Activated T-helper 9 cell treated with anti-CD3 and anti-CD28 coated beads, Interleukin-2, amount 50 U/mL, for 16 hours (primary cell): ENCODE measurements around the gene PPFIA1.

Experiments used
- DNase-seq: peaks from one replicate; pipeline ENCODE4 v3.0.0-alpha.2; 2020; ENCODE audit warnings: low read depth

The PPFIA1 gene

DNA sequence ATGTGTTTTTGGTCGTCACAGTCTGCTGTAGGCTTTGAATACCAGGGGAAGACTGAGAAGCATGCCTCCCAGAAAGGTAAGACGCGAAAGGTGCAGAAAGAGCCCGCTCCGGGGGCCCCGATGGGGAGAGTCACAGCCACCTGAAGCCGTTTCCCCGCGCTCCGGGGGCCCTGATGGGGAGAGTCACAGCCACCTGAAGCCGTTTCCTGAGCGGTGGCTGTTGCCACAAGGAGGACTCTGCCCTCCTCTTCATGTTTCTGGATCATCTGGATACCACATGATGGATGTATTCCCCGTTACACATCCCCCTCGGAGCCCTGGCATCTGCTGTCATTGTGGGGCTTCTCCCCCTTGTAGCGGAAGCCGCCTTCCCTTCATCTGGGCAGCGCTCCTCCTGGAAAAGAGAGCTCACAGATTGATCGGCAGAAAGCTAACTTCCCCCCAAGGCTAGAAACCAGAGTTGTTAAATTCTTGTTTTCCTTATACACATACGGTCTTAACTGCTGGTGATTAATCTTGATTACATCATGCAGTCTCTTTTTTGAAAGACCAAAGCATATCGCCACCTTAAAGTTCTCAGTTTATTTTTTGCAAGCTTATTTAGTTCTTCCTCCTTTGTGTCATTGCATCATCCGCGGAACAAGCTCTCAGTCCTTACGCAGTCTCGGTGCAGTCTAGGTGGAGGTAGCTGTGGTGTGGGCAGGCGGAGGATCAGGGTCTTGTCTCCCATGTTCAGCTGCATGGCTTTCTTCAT is 145.3 kb downstream of the PPFIA1 start:
- DNase-seq: no peak

DNA sequence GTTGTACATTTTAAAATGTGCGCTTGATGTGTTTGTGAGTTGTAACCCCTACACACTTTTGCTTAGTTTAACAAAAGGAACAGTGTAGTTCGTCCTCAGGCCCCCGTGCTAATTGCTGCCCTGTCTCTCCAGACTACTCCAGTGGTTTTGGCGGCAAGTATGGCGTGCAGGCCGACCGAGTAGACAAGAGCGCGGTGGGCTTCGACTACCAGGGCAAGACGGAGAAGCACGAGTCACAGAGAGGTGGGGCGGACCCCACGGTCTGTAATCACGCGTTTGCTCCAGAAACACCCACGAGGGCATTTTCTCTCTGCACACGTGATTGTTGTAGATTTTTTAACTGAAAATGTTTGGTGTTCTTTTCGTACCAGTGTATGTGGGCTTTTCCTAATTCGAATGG is 146.4 kb downstream of the PPFIA1 start:
- no peak for DNase-seq

DNA sequence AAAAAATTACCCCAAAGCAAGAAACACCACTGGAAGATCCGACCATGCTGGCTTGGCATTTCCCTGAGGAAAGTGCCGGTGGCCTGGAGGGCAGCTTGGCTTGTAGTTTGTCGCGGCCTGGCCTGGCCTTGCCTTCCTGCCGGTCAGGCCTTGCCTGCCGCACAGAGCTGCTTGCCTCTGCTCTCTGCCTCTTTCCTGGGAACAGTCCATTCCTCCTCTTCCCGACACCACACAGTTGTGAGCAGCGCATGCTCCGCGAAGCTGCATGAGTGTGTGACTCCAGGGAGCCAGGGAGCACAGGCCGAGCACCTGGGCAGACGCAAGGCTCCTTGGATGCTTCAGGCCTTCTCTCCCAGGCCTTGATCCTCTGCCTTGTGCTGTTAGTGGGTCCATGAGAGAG is 147.6 kb downstream of the PPFIA1 start:
- DNase-seq: no peak

DNA sequence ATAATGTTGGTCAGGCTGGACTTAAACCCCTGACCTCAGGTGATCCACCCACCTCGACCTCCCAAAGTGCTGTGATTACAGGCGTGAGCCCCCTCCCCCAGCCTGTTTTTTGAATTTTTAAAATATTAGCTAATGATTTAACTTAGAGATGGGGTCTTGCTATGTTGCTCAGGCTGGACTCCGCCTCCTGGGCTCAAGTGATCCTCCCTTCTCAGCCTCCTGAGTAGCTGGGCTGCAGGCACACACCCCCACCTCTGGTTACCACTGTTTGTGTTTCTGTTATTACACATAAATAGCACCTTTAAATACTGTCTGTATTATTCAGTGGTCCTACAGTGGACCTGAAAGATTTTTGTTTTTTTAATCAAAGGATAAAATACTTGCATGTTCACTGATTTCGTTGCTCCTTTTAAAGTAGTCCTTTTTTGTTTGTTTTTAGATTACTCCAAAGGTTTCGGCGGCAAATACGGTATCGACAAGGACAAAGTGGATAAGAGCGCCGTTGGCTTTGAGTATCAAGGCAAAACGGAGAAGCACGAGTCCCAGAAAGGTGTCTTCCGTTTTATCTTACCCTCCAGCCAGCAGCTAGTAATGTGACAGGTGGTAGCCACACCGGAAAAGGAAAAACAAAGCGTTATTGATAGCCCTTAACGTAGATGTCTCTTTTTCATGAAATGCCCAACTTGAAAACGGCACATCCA is 149.0 kb downstream of the PPFIA1 start:
- DNase-seq: no peak

DNA sequence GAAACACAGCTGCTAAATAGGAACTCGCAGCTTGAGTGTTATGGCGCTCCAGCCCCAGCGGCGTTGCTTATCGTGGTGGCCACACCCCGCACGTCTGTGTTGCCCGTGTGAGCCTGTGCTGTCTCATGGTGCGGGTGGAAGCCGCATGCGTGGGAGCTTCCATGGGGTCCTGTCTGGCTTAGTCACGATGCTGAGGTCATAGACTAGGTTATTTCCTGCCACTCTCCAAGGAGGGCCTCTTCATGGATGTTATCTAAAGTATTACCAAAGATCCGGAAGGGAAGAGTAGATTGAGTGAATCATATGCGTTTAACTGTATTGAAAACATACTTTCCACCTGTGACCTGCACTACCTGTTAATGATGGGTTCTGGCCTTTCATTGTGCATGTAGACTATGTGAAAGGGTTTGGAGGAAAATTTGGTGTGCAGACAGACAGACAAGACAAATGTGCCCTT is 149.5 kb downstream of the PPFIA1 start:
- no peak for DNase-seq

DNA sequence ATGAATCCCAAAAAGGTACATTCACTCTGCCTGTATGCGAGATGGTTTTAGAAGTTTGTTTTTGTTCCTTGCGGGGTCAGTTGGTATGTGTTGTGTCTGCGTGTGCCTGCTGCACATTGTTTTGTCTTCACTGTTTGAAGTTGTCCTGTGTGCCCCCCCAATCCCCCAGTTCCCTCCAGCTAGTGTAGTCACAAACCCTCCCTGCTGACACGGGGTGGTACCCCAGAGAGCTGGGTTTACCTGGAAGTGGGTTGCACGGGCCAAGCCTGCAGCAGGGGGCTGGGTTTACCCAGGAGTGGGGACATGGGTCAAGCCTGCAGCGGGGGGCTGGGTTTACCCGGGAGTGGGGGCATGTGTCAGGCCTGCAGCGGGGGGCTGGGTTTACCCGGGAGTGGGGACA is 150.0 kb downstream of the PPFIA1 start:
- DNase-seq: no peak

DNA sequence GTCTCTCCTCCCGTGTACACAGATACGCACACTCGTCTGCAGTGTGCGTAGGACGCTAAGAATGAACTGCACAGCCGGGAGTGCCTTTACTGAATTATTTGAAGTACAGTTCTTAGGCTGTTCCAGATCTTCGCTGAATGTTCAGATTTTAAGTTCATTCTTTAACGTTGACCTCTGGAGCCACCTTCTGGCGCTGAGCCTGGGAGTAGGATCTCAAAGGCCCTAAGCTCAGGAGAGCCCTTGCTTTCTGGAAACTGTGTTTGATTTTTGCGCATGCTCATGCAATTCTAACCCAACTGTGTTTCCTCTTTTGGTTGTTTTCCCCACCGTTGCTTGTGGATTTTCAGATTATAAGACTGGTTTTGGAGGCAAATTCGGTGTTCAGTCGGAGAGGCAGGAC is 150.6 kb downstream of the PPFIA1 start:
- DNase-seq: no peak

DNA sequence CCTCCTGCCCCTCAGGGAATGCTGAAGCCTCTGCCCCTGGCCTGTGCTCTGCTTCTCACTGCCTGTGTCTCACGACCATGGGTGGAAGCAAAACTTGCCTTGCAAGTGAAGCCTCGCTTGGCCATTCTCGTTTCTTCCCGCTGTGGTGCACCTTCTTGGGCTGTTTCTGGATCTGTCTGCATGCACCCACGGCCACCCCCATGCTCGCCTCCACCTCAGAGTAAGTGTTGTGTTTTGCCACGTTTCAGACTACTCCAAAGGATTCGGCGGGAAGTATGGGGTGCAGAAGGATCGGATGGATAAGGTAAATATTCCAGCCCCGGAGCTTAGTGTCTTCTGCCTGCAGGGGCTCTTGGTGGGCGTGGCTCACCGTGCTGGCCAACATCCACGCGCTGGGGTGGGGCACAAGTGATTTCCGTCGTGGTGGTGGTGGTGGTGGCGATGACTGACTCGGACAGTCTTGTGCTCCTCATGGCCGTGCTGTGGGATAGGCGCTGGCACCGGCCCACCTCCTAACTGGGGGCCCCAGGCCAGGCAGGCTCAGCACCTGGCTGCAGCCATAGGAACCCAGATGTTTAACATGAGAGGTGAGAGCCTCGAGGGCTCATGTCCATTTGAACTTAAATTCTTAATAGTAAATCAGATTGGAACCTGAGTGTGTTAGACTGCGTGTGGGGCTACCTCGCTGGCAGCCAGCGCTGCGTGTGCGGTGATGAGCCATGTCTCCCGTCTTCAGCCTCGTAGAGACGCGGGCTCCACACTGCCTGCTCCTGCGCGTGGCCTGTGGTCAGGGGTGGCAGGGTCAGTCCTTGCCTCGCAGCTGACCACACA is 152.4 kb downstream of the PPFIA1 start:
- DNase-seq: no peak

DNA sequence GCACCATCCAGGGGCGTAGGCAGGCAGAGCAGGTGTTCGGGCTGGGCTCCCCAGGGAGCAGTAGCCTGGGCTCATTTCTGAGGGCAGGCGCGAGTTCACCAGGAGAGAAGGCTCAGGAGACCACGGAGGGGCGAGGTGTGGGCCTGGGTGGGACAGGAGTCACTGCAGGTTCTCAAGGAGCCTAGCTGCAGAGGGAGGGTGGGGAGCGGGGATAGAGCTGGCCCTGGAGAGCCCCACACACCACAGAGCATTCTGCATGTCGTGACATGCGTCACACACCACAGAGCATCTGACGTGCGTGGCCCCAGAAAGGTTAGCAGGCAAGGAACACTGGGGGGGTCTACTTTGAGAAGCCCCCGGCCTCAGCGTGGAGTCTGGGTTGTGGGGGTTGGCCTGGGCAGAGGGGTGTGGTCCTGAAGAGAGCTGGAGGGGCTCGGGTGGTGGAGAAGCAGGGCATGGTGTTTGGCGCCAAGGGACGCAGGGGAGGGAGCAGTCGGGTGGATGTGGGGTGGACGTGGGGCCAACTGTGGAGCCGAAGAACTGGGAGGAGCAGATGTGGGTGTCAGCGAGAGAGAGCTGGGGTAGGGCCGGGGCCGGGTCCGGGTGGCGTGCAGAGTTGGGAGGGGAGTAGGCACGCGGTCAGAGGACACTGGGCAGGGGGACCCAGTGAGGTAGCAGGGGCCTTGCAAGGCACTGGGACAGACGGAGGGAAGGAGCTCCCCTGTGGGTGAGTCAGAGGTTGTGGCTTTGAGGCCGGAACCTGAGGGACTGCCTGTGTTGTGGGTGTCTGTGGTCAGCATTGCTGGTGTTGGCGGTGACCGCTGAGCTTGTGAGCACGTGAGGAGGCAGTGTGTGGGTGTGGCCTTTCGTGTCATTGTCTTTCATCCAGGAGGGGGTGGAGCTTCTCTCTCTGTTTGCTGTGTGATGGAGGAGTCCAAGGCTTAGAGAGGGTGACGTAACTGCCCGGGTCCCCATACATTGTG is 153.3 kb downstream of the PPFIA1 start:
- no peak for DNase-seq

DNA sequence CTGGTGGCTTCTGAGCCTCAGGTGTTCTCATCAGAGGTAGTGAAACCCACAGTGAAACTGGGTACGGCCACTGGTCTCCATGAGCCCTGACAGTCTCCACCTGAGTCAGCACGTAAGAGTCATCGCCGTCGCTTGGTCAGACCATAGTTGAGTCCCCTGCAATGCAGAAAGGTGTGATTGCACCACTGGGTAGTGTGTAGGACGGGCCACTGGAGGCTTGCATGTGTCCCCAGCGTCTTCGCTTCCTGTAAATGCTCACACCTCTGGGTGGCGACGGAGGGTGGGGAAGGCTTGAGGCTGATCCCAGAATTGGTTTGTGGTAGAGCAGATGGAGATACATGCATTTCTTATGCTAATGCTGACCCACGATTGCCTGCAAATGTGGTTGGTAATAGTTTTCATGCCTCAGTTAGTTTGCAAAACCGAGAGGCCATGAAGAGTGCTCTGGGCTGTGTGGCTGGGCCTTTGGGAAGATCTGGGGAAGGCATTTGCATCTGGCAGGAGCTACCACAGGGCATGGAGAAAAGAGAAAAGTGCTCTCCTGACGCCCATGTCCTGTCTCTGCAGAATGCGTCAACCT is 154.4 kb downstream of the PPFIA1 start:
- no peak for DNase-seq

DNA sequence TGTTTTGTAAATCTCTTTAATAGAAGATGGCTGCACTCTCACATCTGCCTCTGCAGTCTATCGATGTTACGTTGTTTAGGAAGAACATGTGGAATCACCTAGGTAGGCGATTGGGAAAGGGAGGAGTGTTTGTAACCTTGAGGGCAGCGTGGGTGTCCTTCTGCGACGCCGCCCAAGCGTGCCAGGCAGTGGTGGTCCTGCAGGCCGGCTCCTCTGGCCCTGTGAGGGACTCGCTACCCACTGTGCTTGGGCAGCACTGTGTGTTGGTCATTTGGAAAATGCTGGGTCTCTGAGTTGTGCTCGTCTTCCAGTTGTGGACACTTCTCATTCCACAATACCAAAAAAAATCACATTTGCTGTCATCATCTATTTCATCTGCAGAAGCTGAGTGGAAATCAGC is 156.9 kb downstream of the PPFIA1 start:
- DNase-seq: no peak

DNA sequence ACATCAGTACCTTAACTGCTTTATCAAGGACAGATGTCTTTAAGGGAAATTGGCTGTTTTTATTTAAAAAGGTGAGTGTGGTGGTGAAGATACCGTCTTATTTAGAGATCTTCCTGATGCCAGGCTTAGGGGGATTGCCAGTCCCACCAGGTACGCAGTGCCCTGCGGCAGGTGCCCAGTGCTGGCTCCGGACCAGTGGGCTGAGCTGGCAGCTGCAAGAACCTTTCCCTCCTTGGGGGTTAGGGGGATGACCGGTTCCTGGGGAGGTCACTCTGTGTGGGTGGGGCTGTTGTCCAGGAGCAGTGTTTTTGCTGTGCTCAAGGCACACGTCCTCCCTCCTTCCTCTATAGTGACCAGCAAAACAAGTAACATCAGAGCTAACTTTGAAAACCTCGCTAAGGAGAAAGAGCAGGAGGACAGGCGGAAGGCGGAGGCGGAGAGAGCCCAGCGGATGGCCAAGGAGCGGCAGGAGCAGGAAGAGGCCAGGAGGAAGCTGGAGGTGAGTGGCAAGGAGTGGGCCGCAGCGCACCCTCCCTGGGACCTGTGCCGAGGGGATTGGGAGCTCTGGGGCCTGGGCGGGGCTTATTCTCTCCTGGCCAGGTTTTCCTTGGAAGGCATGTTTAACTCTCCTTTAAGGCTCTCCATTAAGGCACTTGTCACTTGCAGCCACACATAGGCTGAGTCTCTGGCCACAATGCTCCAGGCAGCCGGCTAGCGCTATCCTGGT is 158.4 kb downstream of the PPFIA1 start:
- no peak for DNase-seq

DNA sequence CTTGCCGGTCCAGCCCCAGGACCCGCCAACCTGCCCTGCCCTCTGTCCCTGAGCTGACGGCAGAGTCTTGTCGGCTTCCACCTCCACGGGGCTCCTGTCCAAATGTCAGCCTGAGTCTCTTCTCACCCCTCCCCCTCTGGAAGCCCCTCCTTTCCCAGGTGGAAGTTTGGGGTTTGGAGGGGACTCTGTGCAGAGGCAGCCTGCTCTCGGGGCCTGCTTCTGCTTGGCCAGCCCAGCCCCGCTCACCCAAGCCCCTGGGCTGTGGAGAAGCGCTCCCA is 158.9 kb downstream of the PPFIA1 start:
- DNase-seq: no peak

DNA sequence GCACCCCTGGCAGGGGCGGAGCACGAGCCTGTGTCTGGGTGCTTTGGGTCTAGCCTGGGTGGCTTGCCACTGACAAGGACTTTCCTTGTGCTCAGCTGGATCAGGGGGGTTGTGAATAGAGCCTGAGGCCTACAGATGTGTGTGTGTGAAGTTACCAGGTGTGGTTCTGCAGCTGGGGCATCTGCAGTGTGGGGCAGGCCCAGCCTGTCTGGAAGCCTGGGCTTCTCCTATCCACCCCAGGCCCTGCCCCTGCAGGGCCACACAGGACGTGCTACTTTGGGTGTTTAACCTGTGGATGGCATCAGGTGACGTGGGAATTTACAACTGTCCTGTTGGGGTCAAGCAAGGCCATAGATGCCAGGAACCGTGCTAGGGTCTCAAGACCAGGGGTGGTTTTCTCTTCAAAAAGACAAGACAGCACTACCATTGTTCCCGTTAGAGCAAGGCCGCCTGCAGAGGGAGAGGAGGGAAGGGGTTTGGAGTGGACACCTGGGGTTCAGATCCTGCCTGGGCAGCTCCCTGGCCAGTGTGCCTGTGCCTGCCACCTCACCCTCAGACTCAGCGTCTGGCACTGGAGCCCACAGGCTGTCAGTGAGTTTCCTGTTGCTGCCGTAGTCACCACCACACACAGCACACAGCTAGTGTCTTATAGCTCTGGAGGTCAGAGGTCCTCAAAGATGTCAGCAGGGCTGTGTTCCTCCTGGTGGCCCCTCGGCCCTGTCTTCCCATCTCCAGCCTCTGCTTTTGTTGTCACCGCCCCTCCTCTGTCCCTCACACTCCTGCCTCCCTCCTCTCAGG is 159.4 kb downstream of the PPFIA1 start:
- DNase-seq: no peak

DNA sequence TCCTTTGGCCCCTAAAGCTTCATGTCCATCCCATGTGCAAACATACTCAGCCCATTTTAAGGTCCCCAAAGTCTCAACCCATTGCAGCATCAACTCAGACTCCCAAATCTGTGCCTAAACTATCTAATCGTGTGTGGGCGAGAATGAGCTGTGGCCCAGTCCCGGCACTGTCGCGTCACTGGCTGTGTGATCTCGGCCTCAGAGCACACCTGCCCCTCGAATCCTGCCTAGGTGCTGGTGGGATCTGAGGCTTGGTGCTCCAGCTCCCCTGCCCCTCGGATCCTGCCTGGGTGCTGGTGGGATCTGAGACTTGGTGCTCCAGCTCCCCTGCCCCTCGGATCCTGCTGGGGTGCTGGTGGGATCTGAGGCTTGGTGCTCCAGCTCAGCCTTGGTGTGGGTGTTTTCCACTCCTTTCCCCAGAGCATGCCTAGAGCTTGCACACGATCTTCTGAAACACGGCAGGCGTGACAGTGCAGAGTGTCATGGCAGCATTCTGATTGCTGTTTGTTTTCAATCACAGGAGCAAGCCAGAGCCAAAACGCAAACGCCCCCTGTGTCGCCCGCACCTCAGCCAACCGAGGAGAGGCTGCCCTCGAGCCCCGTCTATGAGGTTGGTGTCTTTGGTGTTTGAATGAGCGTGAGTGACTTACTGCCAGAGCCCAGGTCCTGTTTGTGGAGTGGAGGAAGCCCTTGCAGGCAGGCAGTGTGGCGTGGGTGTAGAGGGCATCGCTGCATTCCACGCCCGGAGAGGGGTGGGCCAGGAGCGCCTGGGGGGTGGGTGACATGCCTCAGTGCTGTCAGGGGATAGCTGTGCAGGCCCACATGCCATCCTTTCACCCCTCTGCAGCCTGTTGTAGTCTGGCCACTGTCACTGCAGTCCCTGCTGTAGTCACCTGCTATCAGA is 160.4 kb downstream of the PPFIA1 start:
- no peak for DNase-seq

DNA sequence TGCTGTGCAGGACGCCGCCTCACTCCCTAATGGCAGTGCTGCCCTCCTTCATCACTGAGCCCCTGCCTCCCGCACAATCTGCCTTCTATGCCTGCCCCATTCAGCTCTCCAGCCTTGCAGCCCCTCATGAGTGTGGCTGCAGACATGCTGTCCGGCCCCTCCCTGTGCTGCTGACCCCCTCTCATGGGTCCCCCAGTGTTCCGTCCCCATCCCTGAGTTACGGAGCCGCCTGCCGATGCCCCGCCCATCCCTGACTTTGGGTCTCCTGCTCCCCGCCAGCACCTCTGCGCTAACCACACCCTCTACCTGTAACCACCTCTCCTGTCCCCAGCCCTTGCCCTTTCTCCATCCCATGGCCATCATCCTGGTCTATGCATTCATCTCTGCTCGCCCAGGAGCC is 161.1 kb downstream of the PPFIA1 start:
- DNase-seq: no peak

DNA sequence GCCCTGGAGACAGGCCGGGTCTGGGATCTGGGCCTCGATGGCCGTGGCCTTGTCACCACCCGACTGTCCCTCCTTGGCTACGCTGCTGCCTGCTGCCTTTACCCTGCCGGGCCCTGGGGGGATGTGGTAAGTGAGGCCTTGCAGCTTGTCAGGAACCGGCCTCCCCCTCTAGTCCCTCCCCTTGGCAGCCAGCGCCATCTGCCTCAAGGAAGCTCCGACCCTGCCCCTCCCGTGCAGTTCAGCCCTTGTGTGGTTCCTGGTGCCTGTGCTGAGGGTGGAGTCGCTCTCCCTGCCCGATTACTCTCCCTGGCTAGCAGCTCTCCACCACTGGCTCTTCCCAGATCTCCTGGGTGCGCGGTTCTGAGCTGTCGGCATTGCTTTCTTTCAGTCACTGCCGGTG is 161.6 kb downstream of the PPFIA1 start:
- no peak for DNase-seq

DNA sequence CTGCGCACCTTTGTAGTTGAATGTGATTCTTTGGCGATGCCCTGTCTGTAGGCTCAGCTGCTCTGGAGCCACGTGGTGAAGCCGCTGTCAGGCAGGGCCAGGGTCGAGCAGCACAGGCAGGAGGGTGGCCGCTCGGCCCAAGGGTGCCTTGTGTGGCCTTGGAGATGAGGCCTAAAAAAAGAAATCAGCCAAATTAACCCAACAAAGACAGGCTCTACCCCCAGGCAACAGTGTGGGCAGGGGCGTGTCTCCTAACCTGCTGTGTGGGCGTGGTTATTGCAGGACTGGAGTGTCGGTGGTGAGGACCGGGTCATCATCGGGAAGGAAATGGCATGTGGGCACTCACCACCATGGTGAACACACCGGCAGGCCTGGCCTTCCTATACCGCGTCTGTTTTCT is 162.1 kb downstream of the PPFIA1 start:
- no peak for DNase-seq

DNA sequence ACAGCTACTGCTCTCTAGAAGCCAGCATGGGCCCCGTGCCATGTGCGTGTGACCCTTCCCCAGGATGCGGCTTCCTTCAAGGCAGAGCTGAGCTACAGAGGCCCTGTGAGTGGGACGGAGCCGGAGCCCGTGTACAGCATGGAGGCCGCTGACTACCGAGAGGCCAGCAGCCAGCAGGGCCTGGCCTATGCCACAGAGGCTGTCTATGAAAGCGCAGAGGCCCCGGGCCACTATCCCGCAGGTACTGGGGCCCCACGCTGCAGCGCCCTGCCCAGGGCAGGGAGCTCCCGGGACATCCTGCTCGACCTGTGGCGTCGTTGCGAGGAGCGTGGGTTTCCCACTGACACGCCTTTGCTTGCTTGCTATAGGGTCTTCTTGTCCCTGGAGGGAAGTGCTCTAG is 162.5 kb downstream of the PPFIA1 start:
- no peak for DNase-seq
